IPS-NIHi7 (cell line): Measurements from ENCODE around the gene EPHA5.

Experiments
- DNase-seq: peaks from one replicate; pipeline ENCODE4 v3.0.0; 2012; ENCODE audit warnings: mixed read lengths; ENCODE audit errors: extremely low spot score

The EPHA5 gene

GRCh38 chr4:65495439-65495838 lies 174.8 kb downstream of the EPHA5 start:
- no peak for DNase-seq

DNA sequence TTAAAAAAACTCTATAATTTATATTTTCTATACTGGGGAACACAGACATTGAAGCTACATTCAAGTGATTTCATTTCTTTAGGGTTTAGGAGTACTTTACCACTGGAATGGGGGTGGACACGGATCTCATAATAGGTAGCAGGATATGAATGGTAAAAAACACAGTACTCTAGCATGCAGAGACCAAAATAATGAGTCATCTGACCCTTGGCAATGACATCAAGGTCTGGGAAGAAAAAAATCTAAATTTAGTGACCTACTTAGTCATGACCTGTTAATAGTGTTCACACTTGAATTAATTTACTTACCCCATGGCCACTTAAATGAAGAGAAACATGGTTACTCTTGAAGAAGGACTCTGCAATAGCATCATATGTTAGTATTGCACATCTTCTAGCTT lies 187.9 kb downstream of the EPHA5 start:
- no peak for DNase-seq

DNA sequence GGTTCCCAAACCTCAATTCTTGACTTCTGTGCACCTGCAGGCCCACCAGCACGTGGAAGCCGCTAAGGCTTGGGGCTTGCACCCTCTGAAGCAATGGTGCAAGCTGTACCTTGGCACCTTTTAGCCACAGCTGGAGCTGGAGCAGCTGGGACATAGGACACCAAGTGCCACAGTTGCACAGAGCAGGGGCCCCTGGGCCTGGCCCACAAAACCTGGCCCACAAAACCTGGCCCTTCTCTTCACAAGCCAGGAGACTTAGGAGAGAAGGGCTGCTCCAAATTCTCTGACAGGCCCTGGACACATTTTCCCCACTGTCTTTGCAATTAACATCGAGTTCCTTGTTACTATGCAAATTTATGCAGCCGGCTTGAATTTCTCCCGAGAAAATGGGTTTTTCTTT lies 197.8 kb downstream of the EPHA5 start:
- no peak for DNase-seq

DNA sequence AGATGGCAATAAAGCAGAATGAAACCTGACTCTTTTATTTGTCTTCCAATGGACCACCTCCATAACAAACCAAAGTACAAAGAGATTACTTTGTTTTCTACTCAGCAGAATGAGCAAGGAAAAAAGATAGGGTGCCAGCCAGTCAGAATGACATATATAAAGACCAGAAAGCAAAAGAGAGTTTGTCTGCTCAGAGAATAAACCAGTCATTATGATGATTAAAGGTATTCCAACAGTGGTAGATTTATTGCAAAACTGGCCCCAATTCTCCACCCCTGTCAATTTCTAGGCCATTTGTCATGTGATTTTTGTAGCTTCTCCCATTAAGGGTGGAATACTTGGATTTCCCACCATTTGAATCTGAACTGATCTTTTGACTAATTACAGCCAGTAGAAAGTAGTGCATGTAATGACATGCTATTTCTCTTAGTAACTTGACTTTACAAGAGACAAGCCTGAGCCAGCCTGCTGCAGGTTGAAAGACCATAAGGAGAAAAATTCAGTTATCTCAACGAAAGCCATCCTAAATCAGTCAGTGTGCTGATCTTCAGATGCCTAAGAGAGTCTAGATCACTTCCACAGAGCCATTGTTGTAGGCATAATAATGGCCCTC lies 203.1 kb downstream of the EPHA5 start:
- no peak for DNase-seq

GRCh38 chr4:65461781-65462180 lies 208.5 kb downstream of the EPHA5 start:
- DNase-seq: no peak

DNA sequence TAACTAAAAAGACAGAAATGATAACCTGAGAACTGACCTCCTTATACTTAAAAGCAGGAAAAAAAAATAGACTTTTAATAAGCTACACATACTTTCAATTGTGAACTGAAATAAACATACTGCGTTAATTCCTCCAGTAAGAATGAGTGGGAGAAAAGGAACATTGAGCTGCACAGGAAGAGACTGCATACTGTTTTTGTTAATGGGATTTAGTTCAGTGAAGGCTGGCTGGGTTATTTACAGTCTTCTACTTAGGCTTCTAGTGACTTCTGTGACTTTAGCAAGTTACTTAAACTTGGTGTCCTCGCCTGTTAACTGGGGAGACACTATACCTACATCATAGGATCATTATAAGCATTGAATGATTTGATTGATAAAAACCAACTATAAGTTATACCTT lies 213.3 kb downstream of the EPHA5 start:
- no peak for DNase-seq

GRCh38 chr4:65456579-65456978 lies 213.7 kb downstream of the EPHA5 start:
- DNase-seq: no peak

DNA sequence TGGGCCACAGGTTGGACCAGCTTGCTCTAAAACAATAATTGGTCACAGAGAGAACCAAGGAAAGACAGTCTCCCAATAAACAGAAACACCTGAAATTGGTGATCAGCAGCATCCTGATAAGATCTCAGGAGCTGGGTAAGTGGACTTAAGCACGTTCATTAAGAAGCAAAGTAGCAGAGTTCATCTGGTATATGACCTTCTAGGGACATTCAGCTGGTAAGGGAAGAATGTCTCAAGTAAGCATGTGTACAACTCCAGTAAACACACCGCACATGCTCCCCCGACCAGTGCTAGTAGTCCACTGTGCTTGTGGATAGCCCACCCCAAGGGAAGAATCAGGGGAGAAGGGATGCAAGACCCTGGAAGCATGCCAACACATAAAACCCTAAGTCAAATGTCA lies 216.9 kb downstream of the EPHA5 start:
- no peak for DNase-seq

DNA sequence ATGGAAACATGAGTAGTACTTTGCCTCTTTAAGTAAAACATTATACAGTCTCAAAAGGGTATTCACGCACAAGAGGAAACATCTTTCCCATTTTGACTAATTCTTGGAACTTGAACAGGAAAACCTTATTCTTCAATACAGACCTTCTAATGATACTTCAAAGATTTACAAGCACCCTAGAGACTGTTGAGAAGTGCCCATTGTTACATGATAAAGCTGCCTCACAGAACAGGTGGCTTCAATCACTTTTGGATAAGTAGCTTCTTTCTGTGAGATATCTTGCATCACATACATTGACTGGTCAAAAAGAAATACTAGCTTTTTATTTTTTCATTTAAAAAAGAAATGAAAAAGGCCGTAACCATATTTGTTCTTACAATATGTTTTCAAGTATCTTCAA lies 219.4 kb downstream of the EPHA5 start:
- no peak for DNase-seq

- DNase-seq: no peak
These were observed 233.2 kb downstream of the EPHA5 start for GRCh38 chr4:65437102-65437501.

GRCh38 chr4:65422109-65422508 lies 248.2 kb downstream of the EPHA5 start:
- no peak for DNase-seq

GRCh38 chr4:65420036-65420435 lies 250.3 kb downstream of the EPHA5 start:
- no peak for DNase-seq

- peak; percentile 6 for DNase-seq
These were observed 253.4 kb downstream of the EPHA5 start for GRCh38 chr4:65416891-65417290.

- no peak for DNase-seq
These were observed 262.8 kb downstream of the EPHA5 start for GRCh38 chr4:65407483-65407882.

GRCh38 chr4:65401083-65401482 lies 269.2 kb downstream of the EPHA5 start:
- DNase-seq: no peak

DNA sequence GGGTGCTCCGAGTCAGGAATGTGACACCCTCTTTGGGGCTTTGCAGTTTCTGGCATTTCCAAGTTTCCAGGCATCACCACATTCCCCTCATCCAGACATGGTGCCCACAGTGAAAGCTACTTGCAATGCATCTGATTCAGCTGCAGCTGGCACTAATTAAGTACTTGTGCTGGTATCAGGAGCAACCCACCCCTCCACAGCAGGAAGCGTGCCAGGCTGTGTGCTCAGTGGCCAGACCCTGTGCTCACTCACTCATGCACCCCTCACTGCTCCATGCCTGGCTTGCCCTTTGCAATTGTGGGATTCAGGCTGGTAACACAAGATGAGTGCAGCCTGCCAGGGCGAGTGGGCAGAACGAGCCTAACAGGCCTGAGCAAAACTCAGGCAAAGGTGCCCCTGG lies 271.2 kb downstream of the EPHA5 start:
- no peak for DNase-seq

DNA sequence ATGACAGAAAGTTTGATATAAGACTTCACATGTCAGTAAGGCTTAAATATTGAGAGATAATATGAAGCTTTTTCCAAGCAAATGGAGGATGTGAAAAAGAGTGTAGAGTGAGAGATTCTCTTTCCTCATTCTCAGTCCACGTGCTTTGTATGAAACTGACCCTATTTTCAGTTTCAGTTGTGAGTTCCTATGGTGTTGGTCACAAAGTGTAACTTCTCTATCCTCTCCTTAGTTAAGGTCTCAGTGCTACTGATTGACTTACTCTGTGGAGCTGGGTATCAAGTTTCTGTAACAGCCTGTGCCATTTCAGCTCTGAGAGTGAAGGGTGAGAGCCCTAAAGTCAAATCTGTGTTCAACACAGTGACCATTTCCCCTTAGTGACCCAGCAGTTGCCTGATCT lies 277.2 kb downstream of the EPHA5 start:
- no peak for DNase-seq

DNA sequence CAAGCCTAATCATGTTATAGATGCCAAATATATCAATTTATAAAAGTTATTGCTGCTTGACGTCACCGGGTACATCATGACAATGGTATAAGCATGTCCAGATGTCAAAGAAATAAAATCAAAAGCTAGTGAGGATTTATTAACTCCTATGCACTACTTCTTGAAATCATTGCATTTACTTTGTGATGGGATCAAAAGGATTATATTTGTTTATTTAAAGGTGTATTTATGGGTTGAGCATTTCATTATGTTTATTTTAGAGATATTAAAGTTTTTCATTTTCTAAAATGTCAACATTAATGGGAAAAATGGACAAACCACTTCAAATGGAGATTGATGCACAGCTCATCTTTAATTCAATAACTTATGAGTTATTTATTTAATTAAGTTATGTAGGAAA lies 277.8 kb downstream of the EPHA5 start:
- no peak for DNase-seq

GRCh38 chr4:65391814-65392213 lies 278.5 kb downstream of the EPHA5 start:
- DNase-seq: no peak

DNA sequence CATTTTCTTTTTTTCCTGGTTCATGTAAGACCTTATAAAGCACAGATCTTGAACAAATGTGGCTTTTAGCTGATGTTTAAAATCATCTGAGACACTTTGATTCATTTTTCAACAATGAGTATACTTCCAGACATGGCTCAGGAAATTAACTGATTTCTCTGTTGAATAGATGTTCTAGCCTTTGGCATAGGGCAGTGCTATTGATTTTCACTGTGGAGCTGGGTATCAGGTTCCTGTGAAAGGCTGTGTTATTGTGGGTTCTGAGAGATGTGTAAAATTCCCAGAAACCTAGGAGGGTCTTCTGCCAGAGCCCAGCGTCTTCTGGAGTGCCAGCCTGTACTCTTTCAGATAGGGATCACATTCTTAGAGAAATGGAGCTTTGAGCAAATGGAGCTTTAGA lies 278.9 kb downstream of the EPHA5 start:
- DNase-seq: no peak

GRCh38 chr4:65386927-65387326 lies 283.4 kb downstream of the EPHA5 start:
- no peak for DNase-seq

GRCh38 chr4:65383589-65384305 lies 286.5 kb downstream of the EPHA5 start:
- DNase-seq: no peak

GRCh38 chr4:65381648-65382047 lies 288.6 kb downstream of the EPHA5 start:
- DNase-seq: no peak

DNA sequence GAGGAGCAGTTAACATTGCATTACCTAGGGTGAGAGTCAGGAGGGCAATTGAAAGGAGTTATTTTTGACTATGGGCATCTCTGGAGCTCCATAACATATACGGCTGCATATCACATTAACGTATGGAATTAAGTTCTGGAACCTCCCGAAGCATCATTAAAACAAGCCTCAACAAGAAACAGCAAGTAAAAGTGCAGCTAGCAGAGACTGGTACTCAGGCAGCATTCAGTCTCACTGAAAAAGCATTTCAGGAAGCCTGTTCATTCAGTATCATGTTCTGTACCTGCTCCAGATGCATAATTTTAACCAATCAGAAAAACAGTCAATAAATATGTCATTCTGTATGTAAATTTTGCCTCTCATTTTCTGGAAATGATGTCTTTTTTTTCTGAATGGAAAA lies 299.6 kb downstream of the EPHA5 start:
- DNase-seq: no peak
